DND-41 (cell line): ENCODE data around the gene MCRS1.

Experiments
- EZH2 ChIP-seq: IDR thresholded peaks from 3 replicates; pipeline ENCODE4 v1.6.1; 2012; ENCODE audit warnings: borderline replicate concordance, low read depth, mild to moderate bottlenecking, moderate library complexity, low read length, inconsistent platforms; ENCODE audit not compliant: severe bottlenecking
- TF ChIP-seq, protein P1 (sequence below): IDR thresholded peaks from 2 replicates; pipeline ENCODE4 v1.5.1; 2012; ENCODE audit warnings: borderline replicate concordance, low read length, moderate library complexity, mild to moderate bottlenecking; ENCODE audit not compliant: poor library complexity, severe bottlenecking; ENCODE audit errors: extremely low read depth

GRCh38 chr12:49552014-49552413 is 15.9 kb downstream of the MCRS1 start:
- TF ChIP-seq, protein P1, sequence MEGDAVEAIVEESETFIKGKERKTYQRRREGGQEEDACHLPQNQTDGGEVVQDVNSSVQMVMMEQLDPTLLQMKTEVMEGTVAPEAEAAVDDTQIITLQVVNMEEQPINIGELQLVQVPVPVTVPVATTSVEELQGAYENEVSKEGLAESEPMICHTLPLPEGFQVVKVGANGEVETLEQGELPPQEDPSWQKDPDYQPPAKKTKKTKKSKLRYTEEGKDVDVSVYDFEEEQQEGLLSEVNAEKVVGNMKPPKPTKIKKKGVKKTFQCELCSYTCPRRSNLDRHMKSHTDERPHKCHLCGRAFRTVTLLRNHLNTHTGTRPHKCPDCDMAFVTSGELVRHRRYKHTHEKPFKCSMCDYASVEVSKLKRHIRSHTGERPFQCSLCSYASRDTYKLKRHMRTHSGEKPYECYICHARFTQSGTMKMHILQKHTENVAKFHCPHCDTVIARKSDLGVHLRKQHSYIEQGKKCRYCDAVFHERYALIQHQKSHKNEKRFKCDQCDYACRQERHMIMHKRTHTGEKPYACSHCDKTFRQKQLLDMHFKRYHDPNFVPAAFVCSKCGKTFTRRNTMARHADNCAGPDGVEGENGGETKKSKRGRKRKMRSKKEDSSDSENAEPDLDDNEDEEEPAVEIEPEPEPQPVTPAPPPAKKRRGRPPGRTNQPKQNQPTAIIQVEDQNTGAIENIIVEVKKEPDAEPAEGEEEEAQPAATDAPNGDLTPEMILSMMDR, result no peak
- TF ChIP-seq EZH2, result no peak
